WTC11 (cell line): ENCODE measurements around the gene UNC93B1. TPM values are rescaled to one million over a fixed set of nuclear protein-coding genes. Genes with fewer than 3 reads are reported as not detected.

Experiments
- ATAC-seq: fragments of 200-7000 bp; cut with Tn5 transposase; 2 replicates; pipeline ENCODE4 v1.10.0; 2021; ENCODE audit warnings: mild to moderate bottlenecking, moderate library complexity
- CTCF ChIA-PET: fragments of 300-600 bp; sonication (Branson Sonifier 250); formaldehyde crosslinking; loops from one replicate; lab custom pipeline; 2021; ENCODE audit warnings: antibody characterized with exemption; lab: Charles Lee
- POLR2A ChIA-PET: fragments of 350-600 bp; sonication (Branson Sonifier 250); formaldehyde crosslinking; loops from one replicate; lab custom pipeline; 2021; ENCODE audit warnings: antibody characterized with exemption; lab: Charles Lee
- DNase-seq: peaks from one replicate; pipeline ENCODE4 v3.0.0; 2021; ENCODE audit warnings: low spot score
- H3K27ac Mint-ChIP-seq: 2 replicates; pipeline ENCODE4 v1.8.0; 2021; ENCODE audit warnings: mixed read lengths
- H3K27me3 Mint-ChIP-seq: 2 replicates; pipeline ENCODE4 v1.8.0; 2021; ENCODE audit warnings: low read depth, mild to moderate bottlenecking, moderate library complexity, mixed read lengths
- H3K36me3 Mint-ChIP-seq: 2 replicates; pipeline ENCODE4 v1.8.0; 2021; ENCODE audit warnings: mixed read lengths
- H3K4me1 Mint-ChIP-seq: 2 replicates; pipeline ENCODE4 v1.8.0; 2022; ENCODE audit warnings: mixed read lengths
- H3K4me3 Mint-ChIP-seq: 2 replicates; pipeline ENCODE4 v1.8.0; 2021; ENCODE audit warnings: mild to moderate bottlenecking, moderate library complexity, mixed read lengths
- H3K9me3 Mint-ChIP-seq: 2 replicates; pipeline ENCODE4 v1.8.0; 2021; ENCODE audit warnings: mixed read lengths
- EMX1 ChIP-seq: fragments of 250-450 bp; sonication (Bioruptor Pico); IDR thresholded peaks from 2 replicates; pipeline ENCODE4 v1.8.0; 2021; ENCODE audit warnings: mild to moderate bottlenecking
- GRHL2 ChIP-seq: fragments of 250-450 bp; sonication (Bioruptor Pico); IDR thresholded peaks from 2 replicates; pipeline ENCODE4 v1.8.0; 2022; ENCODE audit warnings: mild to moderate bottlenecking, moderate library complexity; ENCODE audit not compliant: insufficient replicate concordance, severe bottlenecking
- NFYB ChIP-seq: sonication (generic); formaldehyde crosslinking; conservative IDR thresholded peaks from 2 replicates; pipeline ENCODE4 v1.8.0; 2022; ENCODE audit warnings: low read depth, missing genetic modification reagents
- NR2C2 ChIP-seq: sonication (generic); formaldehyde crosslinking; IDR thresholded peaks from 2 replicates; pipeline ENCODE4 v1.8.0; 2022; ENCODE audit warnings: mild to moderate bottlenecking, missing genetic modification reagents
- NR3C1 ChIP-seq: sonication (generic); formaldehyde crosslinking; conservative IDR thresholded peaks from 2 replicates; pipeline ENCODE4 v1.8.1; 2023; ENCODE audit warnings: low read depth, mild to moderate bottlenecking, missing genetic modification reagents
- RORB ChIP-seq: fragments of 250-450 bp; sonication (Bioruptor Pico); IDR thresholded peaks from 2 replicates; pipeline ENCODE4 v1.9.0; 2021; ENCODE audit warnings: mild to moderate bottlenecking
- ZNF121 ChIP-seq: sonication (generic); formaldehyde crosslinking; IDR thresholded peaks from 2 replicates; pipeline ENCODE4 v1.8.0; 2023; ENCODE audit warnings: missing genetic modification reagents
- ZNF138 ChIP-seq: sonication (generic); formaldehyde crosslinking; conservative IDR thresholded peaks from 2 replicates; pipeline ENCODE4 v1.8.1; 2022; ENCODE audit warnings: mild to moderate bottlenecking, moderate library complexity, missing genetic modification reagents
- ZNF396 ChIP-seq: fragments of 250-450 bp; sonication (Bioruptor Pico); IDR thresholded peaks from 2 replicates; pipeline ENCODE4 v1.8.0; 2021; ENCODE audit warnings: mild to moderate bottlenecking, moderate library complexity, borderline replicate concordance
- total RNA-seq: library from RNA; stranded (reverse); gene quantifications from 3 replicates; pipeline ENCODE4 v1.2.3, GENCODE V29; 2021
- TF ChIP-seq, protein P1 (sequence below): fragments of 200-600 bp; IDR thresholded peaks from 2 replicates; pipeline ENCODE4 v1.8.0; 2022; ENCODE audit warnings: antibody characterized with exemption
- TF ChIP-seq, protein P2 (sequence below): sonication (generic); formaldehyde crosslinking; IDR thresholded peaks from 2 replicates; pipeline ENCODE4 v1.8.1; 2022; ENCODE audit warnings: low read depth, mild to moderate bottlenecking, moderate library complexity, missing genetic modification reagents, borderline replicate concordance
- TF ChIP-seq, protein P3 (sequence below): sonication (generic); formaldehyde crosslinking; IDR thresholded peaks from 2 replicates; pipeline ENCODE4 v1.8.0; 2022; ENCODE audit warnings: mild to moderate bottlenecking, missing genetic modification reagents
- TF ChIP-seq, protein P4 (sequence below): sonication (generic); formaldehyde crosslinking; IDR thresholded peaks from 2 replicates; pipeline ENCODE4 v1.8.1; 2023; ENCODE audit warnings: mild to moderate bottlenecking, moderate library complexity, missing genetic modification reagents
- TF ChIP-seq, protein P5 (sequence below): sonication (generic); formaldehyde crosslinking; IDR thresholded peaks from 2 replicates; pipeline ENCODE4 v1.8.0; 2023; ENCODE audit warnings: missing genetic modification reagents, mild to moderate bottlenecking, borderline replicate concordance
- TF ChIP-seq, protein P6 (sequence below): fragments of 250-450 bp; sonication (Bioruptor Pico); IDR thresholded peaks from 2 replicates; pipeline ENCODE4 v1.9.0; 2021; ENCODE audit warnings: mild to moderate bottlenecking, borderline replicate concordance
- TF ChIP-seq, protein P7 (sequence below): fragments of 250-450 bp; sonication (Bioruptor Pico); IDR thresholded peaks from 2 replicates; pipeline ENCODE4 v1.8.0; 2021; ENCODE audit warnings: mild to moderate bottlenecking
- TF ChIP-seq, protein P8 (sequence below): fragments of 250-450 bp; sonication (Bioruptor Pico); conservative IDR thresholded peaks from 2 replicates; pipeline ENCODE4 v1.9.0; 2021; ENCODE audit warnings: mild to moderate bottlenecking

The UNC93B1 gene
- total RNA-seq, 1 experiment from 2014 or later, result 27.9 TPM

DNA sequence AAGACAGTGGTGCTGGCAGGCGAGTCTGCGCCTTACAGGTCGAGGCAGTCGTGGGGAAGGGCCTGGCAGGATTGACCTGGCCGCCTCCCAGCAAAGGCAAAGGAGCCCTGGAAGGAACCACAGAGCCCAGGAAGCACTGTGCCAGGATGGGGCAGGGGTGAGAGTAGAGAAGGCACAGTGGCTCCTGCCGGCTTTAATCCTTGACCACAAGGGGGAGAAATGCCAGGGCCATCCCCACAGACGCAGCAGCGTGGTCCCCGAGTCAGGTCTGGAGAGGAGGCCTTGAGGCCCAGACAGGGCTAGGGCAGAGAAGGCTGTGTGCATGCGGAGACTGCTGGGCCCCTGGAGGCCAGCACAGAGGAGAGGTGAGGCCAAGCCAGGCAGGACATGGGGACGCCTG lies 16.7 kb upstream of the UNC93B1 start:
- TF ChIP-seq, protein P1, sequence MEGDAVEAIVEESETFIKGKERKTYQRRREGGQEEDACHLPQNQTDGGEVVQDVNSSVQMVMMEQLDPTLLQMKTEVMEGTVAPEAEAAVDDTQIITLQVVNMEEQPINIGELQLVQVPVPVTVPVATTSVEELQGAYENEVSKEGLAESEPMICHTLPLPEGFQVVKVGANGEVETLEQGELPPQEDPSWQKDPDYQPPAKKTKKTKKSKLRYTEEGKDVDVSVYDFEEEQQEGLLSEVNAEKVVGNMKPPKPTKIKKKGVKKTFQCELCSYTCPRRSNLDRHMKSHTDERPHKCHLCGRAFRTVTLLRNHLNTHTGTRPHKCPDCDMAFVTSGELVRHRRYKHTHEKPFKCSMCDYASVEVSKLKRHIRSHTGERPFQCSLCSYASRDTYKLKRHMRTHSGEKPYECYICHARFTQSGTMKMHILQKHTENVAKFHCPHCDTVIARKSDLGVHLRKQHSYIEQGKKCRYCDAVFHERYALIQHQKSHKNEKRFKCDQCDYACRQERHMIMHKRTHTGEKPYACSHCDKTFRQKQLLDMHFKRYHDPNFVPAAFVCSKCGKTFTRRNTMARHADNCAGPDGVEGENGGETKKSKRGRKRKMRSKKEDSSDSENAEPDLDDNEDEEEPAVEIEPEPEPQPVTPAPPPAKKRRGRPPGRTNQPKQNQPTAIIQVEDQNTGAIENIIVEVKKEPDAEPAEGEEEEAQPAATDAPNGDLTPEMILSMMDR, result peak; percentile 44; the same call in 1 of the 2 replicates
- TF ChIP-seq ZNF121, result 0 out of 2 replicates have a peak, but pooled peaks have one; percentile 56
- TF ChIP-seq, protein P2, sequence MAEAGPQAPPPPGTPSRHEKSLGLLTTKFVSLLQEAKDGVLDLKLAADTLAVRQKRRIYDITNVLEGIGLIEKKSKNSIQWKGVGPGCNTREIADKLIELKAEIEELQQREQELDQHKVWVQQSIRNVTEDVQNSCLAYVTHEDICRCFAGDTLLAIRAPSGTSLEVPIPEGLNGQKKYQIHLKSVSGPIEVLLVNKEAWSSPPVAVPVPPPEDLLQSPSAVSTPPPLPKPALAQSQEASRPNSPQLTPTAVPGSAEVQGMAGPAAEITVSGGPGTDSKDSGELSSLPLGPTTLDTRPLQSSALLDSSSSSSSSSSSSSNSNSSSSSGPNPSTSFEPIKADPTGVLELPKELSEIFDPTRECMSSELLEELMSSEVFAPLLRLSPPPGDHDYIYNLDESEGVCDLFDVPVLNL (CRISPR knock-in tag), result no peak
- TF ChIP-seq, protein P3, sequence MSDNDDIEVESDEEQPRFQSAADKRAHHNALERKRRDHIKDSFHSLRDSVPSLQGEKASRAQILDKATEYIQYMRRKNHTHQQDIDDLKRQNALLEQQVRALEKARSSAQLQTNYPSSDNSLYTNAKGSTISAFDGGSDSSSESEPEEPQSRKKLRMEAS (CRISPR knock-in tag), result 0 out of 2 replicates have a peak, but pooled peaks have one; percentile 24
- TF ChIP-seq, protein P4, sequence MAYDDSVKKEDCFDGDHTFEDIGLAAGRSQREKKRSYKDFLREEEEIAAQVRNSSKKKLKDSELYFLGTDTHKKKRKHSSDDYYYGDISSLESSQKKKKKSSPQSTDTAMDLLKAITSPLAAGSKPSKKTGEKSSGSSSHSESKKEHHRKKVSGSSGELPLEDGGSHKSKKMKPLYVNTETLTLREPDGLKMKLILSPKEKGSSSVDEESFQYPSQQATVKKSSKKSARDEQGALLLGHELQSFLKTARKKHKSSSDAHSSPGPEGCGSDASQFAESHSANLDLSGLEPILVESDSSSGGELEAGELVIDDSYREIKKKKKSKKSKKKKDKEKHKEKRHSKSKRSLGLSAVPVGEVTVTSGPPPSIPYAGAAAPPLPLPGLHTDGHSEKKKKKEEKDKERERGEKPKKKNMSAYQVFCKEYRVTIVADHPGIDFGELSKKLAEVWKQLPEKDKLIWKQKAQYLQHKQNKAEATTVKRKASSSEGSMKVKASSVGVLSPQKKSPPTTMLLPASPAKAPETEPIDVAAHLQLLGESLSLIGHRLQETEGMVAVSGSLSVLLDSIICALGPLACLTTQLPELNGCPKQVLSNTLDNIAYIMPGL, result 0 out of 2 replicates have a peak, but pooled peaks have one; percentile 41
- TF ChIP-seq, protein P5, sequence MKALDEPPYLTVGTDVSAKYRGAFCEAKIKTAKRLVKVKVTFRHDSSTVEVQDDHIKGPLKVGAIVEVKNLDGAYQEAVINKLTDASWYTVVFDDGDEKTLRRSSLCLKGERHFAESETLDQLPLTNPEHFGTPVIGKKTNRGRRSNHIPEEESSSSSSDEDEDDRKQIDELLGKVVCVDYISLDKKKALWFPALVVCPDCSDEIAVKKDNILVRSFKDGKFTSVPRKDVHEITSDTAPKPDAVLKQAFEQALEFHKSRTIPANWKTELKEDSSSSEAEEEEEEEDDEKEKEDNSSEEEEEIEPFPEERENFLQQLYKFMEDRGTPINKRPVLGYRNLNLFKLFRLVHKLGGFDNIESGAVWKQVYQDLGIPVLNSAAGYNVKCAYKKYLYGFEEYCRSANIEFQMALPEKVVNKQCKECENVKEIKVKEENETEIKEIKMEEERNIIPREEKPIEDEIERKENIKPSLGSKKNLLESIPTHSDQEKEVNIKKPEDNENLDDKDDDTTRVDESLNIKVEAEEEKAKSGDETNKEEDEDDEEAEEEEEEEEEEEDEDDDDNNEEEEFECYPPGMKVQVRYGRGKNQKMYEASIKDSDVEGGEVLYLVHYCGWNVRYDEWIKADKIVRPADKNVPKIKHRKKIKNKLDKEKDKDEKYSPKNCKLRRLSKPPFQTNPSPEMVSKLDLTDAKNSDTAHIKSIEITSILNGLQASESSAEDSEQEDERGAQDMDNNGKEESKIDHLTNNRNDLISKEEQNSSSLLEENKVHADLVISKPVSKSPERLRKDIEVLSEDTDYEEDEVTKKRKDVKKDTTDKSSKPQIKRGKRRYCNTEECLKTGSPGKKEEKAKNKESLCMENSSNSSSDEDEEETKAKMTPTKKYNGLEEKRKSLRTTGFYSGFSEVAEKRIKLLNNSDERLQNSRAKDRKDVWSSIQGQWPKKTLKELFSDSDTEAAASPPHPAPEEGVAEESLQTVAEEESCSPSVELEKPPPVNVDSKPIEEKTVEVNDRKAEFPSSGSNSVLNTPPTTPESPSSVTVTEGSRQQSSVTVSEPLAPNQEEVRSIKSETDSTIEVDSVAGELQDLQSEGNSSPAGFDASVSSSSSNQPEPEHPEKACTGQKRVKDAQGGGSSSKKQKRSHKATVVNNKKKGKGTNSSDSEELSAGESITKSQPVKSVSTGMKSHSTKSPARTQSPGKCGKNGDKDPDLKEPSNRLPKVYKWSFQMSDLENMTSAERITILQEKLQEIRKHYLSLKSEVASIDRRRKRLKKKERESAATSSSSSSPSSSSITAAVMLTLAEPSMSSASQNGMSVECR, result 0 out of 2 replicates have a peak, but pooled peaks have one; percentile 29
- H3K4me3 Mint-ChIP-seq, result no peak overlapping the region
- H3K27ac Mint-ChIP-seq, result no peak overlapping the region
- POLR2A ChIA-PET, result no interaction called here
- H3K4me1 Mint-ChIP-seq, result peaks cover 8% of the 10 kb centered on the region
- H3K9me3 Mint-ChIP-seq, result no peaks in the 10 kb centered on the region
- no peaks in the 10 kb centered on the region for H3K27me3 Mint-ChIP-seq
- ATAC-seq (peak; percentile 79), DNase-seq (peak; percentile 67)
- CTCF ChIA-PET, result interaction anchor here (0.5 to 2.2 kb wide), 8 partner anchors 10 to 196 kb away, joined by 3 to 8 read pairs (median 4); partner anchors contain the start of genes ALDH3B1 and NDUFS8
- H3K36me3 Mint-ChIP-seq, result no peaks in the 10 kb centered on the region

DNA sequence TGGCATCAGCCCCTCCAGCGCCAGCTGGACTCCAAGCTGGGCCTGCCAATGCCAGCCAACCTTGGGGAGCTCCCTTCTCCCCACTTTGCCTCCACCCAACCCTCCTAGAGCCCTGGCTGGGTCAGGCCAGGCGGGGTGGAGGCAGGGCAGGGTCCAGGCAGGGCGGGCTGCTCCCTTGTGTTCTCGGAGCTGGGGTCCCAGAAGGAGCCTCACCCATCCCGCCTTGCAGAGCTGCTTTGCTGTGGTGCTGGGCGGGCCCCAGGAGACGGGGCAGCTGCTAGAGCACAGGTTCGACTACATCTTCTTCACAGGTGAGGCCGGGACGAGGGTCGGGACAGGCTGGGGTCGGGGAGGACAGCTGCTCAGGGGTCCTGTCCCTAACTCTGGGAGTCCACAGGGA lies 15.6 kb upstream of the UNC93B1 start:
- Mint-ChIP-seq H3K27ac (no peak overlapping the region), H3K4me1 (peaks cover 8% of the 10 kb centered on the region), H3K4me3 (no peak overlapping the region), H3K27me3 (no peaks in the 10 kb centered on the region), H3K9me3 (no peaks in the 10 kb centered on the region), H3K36me3 (no peaks in the 10 kb centered on the region)
- CTCF ChIA-PET, result interaction anchor here (1.0 to 1.9 kb wide), 3 partner anchors 9 to 190 kb away, joined by 3 to 6 read pairs (median 4); partner anchors contain the start of gene ALDH3B1
- ATAC-seq, result no peak
- POLR2A ChIA-PET, result no interaction called here
- no peak for DNase-seq
- no peak for TF ChIP-seq NR2C2 (CRISPR knock-in tag)
- TF ChIP-seq NFYB (CRISPR knock-in tag), result no peak
- TF ChIP-seq, protein P6, sequence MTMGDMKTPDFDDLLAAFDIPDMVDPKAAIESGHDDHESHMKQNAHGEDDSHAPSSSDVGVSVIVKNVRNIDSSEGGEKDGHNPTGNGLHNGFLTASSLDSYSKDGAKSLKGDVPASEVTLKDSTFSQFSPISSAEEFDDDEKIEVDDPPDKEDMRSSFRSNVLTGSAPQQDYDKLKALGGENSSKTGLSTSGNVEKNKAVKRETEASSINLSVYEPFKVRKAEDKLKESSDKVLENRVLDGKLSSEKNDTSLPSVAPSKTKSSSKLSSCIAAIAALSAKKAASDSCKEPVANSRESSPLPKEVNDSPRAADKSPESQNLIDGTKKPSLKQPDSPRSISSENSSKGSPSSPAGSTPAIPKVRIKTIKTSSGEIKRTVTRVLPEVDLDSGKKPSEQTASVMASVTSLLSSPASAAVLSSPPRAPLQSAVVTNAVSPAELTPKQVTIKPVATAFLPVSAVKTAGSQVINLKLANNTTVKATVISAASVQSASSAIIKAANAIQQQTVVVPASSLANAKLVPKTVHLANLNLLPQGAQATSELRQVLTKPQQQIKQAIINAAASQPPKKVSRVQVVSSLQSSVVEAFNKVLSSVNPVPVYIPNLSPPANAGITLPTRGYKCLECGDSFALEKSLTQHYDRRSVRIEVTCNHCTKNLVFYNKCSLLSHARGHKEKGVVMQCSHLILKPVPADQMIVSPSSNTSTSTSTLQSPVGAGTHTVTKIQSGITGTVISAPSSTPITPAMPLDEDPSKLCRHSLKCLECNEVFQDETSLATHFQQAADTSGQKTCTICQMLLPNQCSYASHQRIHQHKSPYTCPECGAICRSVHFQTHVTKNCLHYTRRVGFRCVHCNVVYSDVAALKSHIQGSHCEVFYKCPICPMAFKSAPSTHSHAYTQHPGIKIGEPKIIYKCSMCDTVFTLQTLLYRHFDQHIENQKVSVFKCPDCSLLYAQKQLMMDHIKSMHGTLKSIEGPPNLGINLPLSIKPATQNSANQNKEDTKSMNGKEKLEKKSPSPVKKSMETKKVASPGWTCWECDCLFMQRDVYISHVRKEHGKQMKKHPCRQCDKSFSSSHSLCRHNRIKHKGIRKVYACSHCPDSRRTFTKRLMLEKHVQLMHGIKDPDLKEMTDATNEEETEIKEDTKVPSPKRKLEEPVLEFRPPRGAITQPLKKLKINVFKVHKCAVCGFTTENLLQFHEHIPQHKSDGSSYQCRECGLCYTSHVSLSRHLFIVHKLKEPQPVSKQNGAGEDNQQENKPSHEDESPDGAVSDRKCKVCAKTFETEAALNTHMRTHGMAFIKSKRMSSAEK (CRISPR knock-in tag), result no peak
- no peak for TF ChIP-seq RORB (CRISPR knock-in tag)
- TF ChIP-seq ZNF138 (CRISPR knock-in tag), result no peak
- TF ChIP-seq, protein P7, sequence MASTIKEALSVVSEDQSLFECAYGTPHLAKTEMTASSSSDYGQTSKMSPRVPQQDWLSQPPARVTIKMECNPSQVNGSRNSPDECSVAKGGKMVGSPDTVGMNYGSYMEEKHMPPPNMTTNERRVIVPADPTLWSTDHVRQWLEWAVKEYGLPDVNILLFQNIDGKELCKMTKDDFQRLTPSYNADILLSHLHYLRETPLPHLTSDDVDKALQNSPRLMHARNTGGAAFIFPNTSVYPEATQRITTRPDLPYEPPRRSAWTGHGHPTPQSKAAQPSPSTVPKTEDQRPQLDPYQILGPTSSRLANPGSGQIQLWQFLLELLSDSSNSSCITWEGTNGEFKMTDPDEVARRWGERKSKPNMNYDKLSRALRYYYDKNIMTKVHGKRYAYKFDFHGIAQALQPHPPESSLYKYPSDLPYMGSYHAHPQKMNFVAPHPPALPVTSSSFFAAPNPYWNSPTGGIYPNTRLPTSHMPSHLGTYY, result no peak
- TF ChIP-seq, protein P8, sequence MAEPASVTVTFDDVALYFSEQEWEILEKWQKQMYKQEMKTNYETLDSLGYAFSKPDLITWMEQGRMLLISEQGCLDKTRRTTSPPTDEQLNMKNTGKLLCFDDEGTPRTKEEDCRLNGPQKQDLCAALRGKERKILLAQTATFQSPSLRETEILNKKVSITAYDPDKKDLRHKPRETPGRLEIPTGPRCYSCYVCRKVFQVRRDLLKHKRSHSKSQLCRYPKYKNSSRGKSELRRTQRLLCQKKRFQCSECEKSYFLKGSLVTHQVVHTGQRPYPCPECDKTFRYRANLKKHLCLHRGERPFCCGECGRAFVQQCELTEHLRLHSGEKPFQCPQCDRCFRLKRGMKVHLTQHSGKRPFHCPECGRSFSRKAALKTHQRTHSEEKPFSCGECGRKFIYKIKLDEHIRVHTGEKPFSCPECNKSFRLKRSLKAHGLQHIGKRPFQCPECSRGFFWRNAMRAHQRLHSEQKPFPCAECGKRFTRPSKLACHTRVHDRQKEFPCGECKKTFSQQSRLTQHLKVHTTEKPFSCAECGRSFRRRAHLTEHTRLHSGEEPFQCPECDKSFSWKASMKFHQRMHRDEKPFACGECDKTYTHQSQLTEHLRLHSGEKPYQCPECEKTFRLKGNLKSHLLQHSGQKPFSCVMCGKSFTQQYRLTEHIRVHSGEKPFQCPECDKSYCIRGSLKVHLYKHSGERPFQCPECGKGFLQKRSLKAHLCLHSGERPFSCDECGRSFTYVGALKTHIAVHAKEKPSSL (CRISPR knock-in tag), result no peak
- TF ChIP-seq EMX1, result no peak
- no peak for TF ChIP-seq NR3C1 (CRISPR knock-in tag)
- no peak for TF ChIP-seq ZNF396 (CRISPR knock-in tag)
- no peak for TF ChIP-seq GRHL2 (CRISPR knock-in tag)
